A673 (cell line): ENCODE measurements around the gene SKP2. TPM values are rescaled to one million over a fixed set of nuclear protein-coding genes. Genes with fewer than 3 reads are reported as not detected.

ENCODE experiments used
- BruUV-seq: library from RNA; stranded (reverse); fragments of 400-500 nt; replicated peaks from 2 replicates; lab custom pipeline; 2021; lab: Mats Ljungman, UMichigan
- CTCF ChIA-PET: fragments of 300-600 bp; sonication (Branson Sonifier 250); formaldehyde crosslinking; loops from one replicate; lab custom pipeline; 2022; ENCODE audit warnings: antibody characterized with exemption; lab: Charles Lee
- POLR2A ChIA-PET: fragments of 300-600 bp; sonication (Branson Sonifier 250); formaldehyde crosslinking; loops from one replicate; lab custom pipeline; 2022; ENCODE audit warnings: antibody characterized with exemption; ENCODE audit not compliant: low non-redundant PET; lab: Charles Lee
- DNase-seq: peaks from one replicate; pipeline ENCODE4 v3.0.0-alpha.2; 2015; ENCODE audit warnings: low spot score
- H3K27ac ChIP-seq: fragments of 200-600 bp; sonication (generic); 2 replicates; pipeline ENCODE4 v1.5.1; 2016; ENCODE audit warnings: mixed run types, low read depth, mild to moderate bottlenecking, mixed read lengths, antibody characterized with exemption, low read length; ENCODE audit not compliant: poor library complexity, severe bottlenecking
- H3K27me3 ChIP-seq: fragments of 200-600 bp; sonication (generic); replicated peaks from 2 replicates; pipeline ENCODE4 v1.6.1; 2017; ENCODE audit warnings: mixed run types, low read depth, mild to moderate bottlenecking, mixed read lengths, antibody characterized with exemption, low read length; ENCODE audit not compliant: insufficient read depth, poor library complexity
- H3K36me3 ChIP-seq: fragments of 200-600 bp; sonication (generic); 2 replicates; pipeline ENCODE4 v1.6.1; 2016; ENCODE audit warnings: mixed run types, mild to moderate bottlenecking, mixed read lengths, antibody characterized with exemption, low read length; ENCODE audit not compliant: insufficient read depth, poor library complexity, severe bottlenecking
- H3K4me1 ChIP-seq: fragments of 200-600 bp; sonication (generic); 2 replicates; pipeline ENCODE4 v1.6.1; 2017; ENCODE audit warnings: mixed run types, mild to moderate bottlenecking, mixed read lengths, antibody characterized with exemption, low read length; ENCODE audit not compliant: insufficient read depth, poor library complexity, severe bottlenecking
- H3K4me3 ChIP-seq: fragments of 200-600 bp; sonication (generic); 2 replicates; pipeline ENCODE4 v1.5.1; 2016; ENCODE audit warnings: low read depth, mixed run types, mild to moderate bottlenecking, mixed read lengths, low read length; ENCODE audit not compliant: poor library complexity, severe bottlenecking
- H3K9me3 ChIP-seq: fragments of 200-600 bp; sonication (generic); 2 replicates; pipeline ENCODE4 v1.6.1; 2016; ENCODE audit warnings: mixed run types, low read depth, mild to moderate bottlenecking, mixed read lengths, antibody characterized with exemption, low read length; ENCODE audit not compliant: poor library complexity, severe bottlenecking
- EZH2 ChIP-seq: fragments of 200-600 bp; sonication (generic); IDR thresholded peaks from 2 replicates; pipeline ENCODE4 v1.6.1; 2017; ENCODE audit warnings: borderline replicate concordance, low read depth, mild to moderate bottlenecking, mixed read lengths, antibody characterized with exemption, low read length; ENCODE audit not compliant: poor library complexity, severe bottlenecking
- intact Hi-C: fragments of 100-400 bp; cut with micrococcal nuclease; formaldehyde crosslinking; loops from one replicate; pipeline ENCODE4 v1.10.0; 2022; ENCODE audit not compliant: unreplicated experiment
- total RNA-seq: library from RNA; stranded (reverse); gene quantifications from 2 replicates; pipeline ENCODE4 v1.2.3, GENCODE V29; 2021
- TF ChIP-seq, protein P1 (sequence below): fragments of 300-800, 200-600 bp; sonication (generic); conservative IDR thresholded peaks from 2 replicates; pipeline ENCODE4 v1.5.1; 2017; ENCODE audit warnings: low read depth, mild to moderate bottlenecking, antibody characterized with exemption, low read length, moderate library complexity, mixed read lengths

The SKP2 gene
- total RNA-seq, 1 experiment from 2014 or later, result 133 TPM

DNA sequence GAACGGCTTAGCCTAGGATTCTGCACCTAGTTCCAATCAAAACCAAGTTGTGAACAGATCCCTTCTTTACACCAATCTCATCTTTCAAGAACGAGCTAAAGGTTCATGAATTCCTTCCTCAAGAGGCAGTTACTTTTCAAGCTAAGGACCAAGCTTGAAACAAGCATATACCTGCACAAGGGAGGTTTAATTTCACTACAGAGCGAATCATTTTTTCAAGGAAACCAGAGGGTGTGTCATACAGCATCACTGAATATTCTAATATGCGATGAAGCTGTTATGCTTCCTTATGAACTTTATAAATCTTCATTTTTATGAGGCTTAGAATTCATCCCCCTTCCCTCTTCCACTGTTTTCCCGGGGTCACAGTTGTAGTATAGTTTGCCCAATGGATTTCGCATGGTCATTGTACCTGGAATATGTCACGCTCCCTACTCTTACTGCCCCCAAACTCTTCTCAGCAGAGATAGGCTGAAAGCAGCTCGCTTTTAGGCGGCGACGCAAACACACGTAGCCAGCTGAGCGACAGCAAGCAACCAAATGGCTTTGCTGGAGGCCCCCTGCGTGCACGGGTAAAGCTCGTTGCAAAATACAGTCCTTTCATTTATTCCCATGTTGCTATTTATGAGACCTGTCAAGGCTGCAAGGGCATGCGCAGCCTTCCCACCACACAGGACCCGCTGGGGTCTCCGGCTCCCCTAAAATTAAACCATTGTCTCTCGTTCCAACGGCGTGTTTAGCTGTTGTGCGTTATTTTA is 1.1 kb upstream of the SKP2 start:
- BruUV-seq, result TSS peak; percentile 37
- POLR2A ChIA-PET, result interaction anchor here (0.7 kb wide), 2 partner anchors 80 to 87 kb away, joined by 3 read pairs; no protein-coding TSS in a partner anchor
- Histone ChIP-seq H3K4me3 (peak overlapping the region; percentile 91), H3K9me3 (no peaks in the 10 kb centered on the region), H3K4me1 (peaks cover 20% of the 10 kb centered on the region), H3K27ac (peak overlapping the region; percentile 81), H3K36me3 (peaks cover 23% of the 10 kb centered on the region), H3K27me3 (no peaks in the 10 kb centered on the region)
- TF ChIP-seq, protein P1, sequence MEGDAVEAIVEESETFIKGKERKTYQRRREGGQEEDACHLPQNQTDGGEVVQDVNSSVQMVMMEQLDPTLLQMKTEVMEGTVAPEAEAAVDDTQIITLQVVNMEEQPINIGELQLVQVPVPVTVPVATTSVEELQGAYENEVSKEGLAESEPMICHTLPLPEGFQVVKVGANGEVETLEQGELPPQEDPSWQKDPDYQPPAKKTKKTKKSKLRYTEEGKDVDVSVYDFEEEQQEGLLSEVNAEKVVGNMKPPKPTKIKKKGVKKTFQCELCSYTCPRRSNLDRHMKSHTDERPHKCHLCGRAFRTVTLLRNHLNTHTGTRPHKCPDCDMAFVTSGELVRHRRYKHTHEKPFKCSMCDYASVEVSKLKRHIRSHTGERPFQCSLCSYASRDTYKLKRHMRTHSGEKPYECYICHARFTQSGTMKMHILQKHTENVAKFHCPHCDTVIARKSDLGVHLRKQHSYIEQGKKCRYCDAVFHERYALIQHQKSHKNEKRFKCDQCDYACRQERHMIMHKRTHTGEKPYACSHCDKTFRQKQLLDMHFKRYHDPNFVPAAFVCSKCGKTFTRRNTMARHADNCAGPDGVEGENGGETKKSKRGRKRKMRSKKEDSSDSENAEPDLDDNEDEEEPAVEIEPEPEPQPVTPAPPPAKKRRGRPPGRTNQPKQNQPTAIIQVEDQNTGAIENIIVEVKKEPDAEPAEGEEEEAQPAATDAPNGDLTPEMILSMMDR, result no peak
- no peak for TF ChIP-seq EZH2
- intact Hi-C loops, result loop anchor here (10.0 kb wide), 1 partner anchor 724 kb away; the partner anchor contains the start of gene NIPBL
- CTCF ChIA-PET, result interaction anchor here (1.0 to 1.2 kb wide), 2 partner anchors 60 to 72 kb away, joined by 3 read pairs; no protein-coding TSS in a partner anchor
- DNase-seq, result peak; percentile 83

DNA sequence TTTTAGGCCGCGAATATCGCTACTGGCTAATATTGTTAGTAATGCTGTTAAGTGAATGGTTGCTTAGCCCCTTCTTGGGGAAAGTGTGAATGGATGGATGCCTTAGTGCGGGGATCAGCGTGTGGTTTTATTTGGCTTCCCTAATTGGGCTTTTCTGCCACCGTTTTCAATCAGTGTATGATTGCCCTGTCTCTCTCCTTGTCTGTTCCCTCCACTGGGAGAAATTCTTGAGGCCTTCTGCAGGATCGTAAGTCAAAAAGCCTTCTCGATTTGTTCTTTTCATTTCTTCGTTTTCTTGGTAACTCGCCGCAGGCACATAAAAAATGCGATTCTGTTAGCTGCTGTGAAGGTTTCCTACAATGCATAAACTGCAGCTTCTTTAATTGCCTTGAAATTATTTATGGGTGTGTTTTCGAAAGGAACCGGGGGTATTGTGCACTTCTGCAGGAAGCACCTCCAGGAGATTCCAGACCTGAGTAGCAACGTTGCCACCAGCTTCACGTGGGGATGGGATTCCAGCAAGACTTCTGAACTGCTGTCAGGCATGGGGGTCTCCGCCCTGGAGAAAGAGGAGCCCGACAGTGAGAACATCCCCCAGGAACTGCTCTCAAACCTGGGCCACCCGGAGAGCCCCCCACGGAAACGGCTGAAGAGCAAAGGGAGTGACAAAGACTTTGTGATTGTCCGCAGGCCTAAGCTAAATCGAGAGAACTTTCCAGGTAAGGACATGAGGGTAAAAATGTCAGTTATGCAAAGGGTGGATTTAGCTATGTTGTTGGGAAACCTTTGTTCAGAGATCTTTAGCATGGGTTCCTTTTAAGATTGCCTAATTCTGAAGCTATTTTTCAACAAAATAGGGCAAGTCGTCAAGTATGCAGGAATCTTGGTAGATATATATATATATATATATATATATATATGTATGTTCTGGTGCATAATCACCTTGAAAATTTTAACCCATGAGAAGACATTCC is 700 bp downstream of the SKP2 start:
- ChIA-PET POLR2A (no interaction called here), CTCF (interaction anchor here (1.5 kb wide), 1 partner anchor 73 kb away, joined by 4 read pairs; no protein-coding TSS in a partner anchor)
- H3K27ac ChIP-seq, result peak overlapping the region; percentile 81
- peaks cover 38% of the 10 kb centered on the region for H3K4me1 ChIP-seq
- no peaks in the 10 kb centered on the region for H3K27me3 ChIP-seq
- H3K36me3 ChIP-seq, result peaks cover 41% of the 10 kb centered on the region
- H3K4me3 ChIP-seq, result peak overlapping the region; percentile 91
- peak; percentile 24 for DNase-seq
- no peaks in the 10 kb centered on the region for H3K9me3 ChIP-seq
- intact Hi-C loops, result loop anchor here (10.0 kb wide), 1 partner anchor 722 kb away; the partner anchor contains the start of gene NIPBL
- TF ChIP-seq EZH2, result no peak
- TF ChIP-seq, protein P1, result no peak
- BruUV-seq, result TSS peak; percentile 67

DNA sequence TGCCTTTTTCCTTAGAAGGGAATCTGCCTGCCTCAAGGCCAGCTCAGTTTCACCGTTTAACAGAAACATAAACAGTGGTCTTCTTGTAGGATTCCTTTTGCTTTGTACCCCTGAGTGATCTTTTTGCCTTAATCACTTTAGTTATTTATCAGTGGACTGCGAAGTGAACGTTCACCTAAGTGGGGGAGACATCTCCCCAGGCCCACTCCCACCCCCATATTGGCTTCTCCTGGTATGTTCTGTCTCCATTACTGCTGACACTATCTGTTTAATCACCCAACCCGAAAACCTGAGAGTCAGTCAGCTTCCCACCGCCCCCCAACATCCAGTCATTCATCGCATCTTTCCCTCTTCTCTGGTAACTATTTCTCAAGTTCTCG is 1.4 kb downstream of the SKP2 start:
- DNase-seq, result no peak
- Histone ChIP-seq H3K9me3 (no peaks in the 10 kb centered on the region), H3K27ac (peak overlapping the region; percentile 81), H3K4me3 (peak overlapping the region; percentile 91), H3K27me3 (no peaks in the 10 kb centered on the region), H3K36me3 (peaks cover 41% of the 10 kb centered on the region), H3K4me1 (peaks cover 44% of the 10 kb centered on the region)
- ChIA-PET CTCF (interaction anchor here (1.5 kb wide), 1 partner anchor 74 kb away, joined by 4 read pairs; no protein-coding TSS in a partner anchor), POLR2A (no interaction called here)
- TF ChIP-seq, protein P1, result no peak
- no peak for TF ChIP-seq EZH2
- intact Hi-C loops, result loop anchor here (10.0 kb wide), 1 partner anchor 722 kb away; the partner anchor contains the start of gene NIPBL
- BruUV-seq, result no TSS peak
